NCI-H2171 treated with DMSO at 0.1 percent for 48 hours (cell line): ENCODE data around the gene USB1.

ENCODE experiments used
- DNase-seq: peaks from one replicate; lab custom pipeline; 2025; lab: John Stamatoyannopoulos, UW

The USB1 gene

DNA sequence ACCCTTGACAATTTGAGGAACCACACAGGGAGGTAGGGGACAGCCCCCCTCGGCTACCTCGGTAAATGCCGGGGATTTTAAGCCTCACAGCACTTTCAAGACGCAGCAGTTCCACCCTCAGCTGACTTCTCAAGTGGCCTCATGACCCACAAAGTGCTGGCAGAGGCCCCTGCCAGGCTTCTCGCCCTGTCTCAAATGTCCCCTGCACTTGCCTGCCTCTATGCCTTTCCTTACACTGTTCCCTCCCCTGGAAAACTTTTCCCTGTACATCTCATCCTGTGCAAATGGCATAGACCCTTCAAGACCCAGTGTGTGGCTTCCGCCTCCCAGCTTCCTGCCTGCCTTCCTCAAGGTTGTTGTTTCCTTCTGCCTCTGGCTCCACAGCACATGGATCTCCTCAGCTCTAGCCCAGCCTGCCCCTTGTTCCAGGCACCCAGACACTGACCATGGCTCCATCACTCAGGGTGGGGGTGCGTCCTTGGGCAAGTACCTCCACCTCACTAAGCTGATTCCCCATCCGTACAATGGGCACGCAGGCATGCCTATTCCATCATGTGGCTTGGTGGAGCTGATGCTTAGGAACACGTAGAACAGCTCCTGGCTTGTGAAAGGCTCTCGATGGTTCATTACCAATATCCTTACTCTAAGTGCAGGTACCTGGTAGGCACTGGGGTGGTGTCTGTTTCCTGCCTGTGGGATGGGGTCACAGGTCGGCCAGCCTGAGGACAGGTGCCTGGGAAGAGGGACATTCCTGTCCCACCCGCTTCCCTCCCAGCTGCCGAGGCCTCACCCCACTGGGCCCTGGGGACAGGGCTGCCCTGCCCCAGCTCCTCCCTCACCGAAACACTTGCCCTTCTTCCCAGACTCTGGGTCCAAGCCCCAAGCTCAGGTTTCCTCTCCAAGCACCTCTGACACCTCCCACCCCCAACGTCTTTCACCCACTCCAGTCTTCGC lies 48.3 kb downstream of the USB1 start:
- no peak for DNase-seq

DNA sequence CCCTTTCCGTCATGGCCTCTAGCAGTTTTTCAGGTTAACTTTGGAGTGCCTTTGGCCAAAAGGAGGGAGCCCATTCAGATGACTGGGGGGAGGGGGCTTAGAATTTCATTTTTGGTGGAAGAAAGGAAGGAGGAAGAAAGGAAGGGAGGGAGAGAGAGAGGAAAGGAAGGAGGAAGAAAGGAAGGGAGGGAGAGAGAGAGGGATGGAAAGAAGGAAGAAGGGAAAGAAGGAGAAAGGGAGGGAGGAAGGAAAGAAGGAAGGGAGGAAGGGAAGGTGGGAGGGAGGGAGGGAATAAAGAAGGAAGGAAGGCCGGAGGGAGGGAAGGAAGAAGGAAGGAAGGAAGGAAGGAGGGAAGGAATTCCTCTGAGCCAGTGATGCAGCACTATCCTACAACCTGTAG lies 50.1 kb downstream of the USB1 start:
- DNase-seq, result no peak

DNA sequence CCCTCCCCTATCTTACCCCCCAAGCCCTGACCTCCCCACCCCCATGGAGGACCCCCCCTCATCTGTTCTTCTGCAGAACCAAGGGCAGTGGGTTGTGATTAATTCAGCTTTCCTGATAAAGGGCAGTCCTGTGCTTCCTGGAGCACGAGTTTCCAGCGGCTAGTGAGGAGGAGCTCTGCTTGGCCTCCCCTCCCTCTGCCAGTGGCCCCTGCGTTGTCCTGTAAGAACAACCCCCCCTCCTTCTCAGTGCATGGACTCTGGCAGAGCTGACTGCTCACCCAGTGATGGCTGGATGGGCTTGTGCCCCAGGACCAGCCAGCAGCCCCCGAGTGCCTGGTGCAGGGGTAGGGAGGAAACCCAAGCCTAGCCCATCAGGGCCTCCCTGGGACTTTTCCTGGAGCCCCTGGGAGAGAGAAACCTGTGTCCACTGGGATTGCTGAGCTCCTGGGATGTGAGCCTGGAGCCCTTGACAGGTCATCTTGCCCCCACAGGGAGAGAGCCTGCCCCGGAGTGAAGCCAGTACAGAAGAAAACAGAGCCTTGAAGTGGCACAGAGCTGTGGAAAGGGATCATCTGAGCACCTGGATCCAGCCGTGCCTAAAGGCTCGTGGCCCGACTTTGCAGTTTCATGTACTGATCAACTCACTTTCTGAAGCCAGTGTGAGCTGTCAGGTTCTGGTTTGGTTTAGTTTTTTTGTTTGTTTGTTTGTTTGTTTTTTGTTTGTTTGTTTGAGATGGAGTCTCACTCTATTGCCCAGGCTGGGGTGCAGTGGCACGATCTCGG lies 50.8 kb downstream of the USB1 start:
- no peak for DNase-seq

DNA sequence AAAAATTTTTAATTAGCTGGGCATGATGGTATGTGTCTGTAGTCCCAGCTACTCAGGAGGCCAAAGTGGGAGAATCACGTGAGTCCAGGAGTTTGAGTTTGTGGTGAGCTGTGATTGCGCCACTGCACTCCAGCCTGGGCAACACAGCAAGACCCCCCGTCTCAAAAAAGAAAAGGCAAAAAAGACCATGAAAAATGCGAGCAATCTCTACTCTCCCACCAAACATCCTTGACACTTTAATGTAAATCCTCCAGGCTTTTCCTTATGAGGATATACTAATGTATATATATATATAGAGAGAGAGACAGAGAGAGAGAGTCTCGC lies 52.4 kb downstream of the USB1 start:
- no peak for DNase-seq

DNA sequence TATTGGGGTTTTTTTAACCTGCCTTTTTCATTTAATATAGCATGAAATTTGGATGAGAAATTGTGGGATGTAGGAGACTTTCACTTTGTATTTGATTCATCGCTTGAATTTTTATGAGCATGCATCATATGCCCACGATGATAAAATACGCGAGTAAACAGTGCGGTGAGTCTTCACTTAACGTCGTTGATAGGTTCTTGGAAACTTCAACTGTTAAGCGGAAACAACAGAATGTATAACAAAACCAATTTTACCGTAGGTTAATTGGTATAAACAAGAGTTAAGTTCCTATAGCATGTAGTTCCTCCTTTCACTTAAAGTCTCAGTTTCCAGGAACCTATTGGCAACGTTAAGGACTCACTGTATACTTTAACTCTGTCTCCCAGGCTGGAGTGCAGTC lies 53.1 kb downstream of the USB1 start:
- DNase-seq, result no peak

DNA sequence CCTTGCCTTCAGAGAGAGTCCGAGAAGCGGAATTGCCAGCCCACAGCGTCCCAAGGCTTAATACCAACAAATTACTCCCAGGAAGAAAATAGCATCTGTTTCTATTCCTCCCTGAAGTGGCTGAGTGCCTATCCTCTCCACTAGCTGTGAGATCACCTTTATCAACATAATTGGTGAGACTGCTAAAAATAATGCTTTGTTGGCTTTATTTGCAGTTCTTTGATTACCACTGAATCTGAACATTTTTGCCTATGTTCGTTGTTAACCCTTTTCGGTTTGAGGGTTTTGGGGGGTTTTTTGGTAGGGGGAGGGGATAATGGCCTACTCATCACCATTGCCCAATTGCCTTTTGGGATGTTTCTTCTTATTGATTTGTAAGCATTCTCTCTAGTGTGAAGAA lies 55.4 kb downstream of the USB1 start:
- no peak for DNase-seq

DNA sequence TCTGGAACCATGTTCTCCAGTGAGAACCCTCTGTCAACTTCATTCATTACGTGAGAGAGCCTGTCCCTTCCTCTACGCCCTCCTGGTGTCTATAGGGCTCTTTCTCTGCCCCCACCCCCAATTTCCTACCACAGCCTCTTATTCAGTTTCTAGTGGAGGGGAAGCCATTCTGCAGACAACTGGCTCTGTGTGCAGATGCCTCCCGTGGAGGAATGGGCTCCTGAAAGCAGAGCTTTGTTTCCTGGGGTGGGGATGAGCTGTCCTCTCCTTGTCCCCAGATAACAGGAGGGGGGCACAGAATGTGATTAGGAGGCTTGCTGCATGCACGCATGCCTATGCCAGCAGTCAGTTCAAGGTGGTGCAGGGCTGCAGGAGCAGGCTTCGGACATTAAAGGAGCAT lies 55.9 kb downstream of the USB1 start:
- DNase-seq, result no peak

DNA sequence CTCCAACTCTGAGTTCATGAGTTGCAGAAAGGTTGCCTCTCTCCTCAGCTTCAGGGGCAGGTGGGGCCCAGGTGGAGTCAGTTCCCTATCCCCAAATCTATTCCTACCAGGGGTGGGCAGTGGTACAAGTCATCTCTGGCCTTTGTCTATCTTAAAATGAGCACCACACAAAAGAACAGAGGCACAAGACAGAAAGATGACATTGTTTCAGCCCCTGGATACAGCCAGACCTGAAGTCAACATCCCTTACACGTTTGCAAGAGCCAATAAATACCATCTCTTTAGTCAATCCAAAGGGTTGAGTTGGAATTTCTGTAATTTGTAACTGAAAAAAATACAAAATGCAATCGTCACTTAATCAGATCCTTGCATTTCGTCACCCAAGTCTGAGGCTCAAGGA lies 56.6 kb downstream of the USB1 start:
- DNase-seq, result no peak

DNA sequence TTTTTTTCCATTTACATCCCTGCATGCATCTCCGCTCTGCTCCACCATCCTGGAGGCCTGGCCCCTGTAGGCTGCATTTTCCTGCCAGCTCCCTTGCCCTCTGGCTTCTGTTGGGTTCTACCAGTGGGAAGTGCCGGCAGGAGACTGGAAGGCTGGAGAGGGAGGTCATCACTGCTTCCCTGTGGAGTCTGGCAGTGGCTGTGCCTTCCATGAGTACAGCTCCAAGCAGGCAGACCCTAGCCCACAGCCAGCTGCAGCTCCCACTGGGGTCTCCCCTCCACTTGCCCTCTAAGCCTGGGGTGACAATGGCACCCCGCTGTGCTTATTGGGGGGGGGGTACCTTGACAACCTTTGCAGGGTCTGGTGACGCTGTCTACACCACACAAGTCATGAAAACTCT lies 61.6 kb downstream of the USB1 start:
- DNase-seq, result no peak

DNA sequence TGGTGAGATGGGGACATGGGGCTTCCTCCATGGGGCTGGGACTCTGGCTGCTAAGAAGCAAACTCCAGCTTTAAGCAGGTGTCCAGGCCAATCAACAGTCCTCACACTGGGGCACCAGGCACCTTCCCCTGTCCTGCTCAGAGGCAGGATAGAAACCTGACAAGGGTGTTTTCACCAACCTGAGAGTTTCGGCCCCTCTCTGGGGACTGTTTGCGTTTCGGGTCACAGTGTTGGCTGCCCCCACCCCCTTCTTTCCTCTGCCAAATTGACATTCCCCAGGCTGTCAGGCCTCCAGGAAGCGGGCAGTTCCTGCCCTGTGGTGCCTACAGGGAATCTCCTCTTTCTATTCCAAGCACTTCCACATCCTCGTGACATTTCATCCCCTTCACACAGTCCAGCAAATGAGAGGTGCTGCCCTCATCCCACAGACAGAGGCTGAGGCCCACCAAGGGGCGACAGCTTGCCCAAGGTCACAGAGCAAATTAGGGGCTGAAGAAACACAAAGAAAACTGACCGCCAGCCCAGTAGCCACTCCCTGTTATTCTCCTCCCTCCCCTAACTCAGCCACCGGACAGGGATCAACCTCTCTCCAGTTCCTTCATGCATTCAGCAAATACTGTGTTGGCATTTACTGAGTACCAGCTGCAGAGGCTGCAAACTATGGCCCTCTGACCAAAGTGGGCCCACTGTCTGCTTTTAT lies 62.3 kb downstream of the USB1 start:
- no peak for DNase-seq

DNA sequence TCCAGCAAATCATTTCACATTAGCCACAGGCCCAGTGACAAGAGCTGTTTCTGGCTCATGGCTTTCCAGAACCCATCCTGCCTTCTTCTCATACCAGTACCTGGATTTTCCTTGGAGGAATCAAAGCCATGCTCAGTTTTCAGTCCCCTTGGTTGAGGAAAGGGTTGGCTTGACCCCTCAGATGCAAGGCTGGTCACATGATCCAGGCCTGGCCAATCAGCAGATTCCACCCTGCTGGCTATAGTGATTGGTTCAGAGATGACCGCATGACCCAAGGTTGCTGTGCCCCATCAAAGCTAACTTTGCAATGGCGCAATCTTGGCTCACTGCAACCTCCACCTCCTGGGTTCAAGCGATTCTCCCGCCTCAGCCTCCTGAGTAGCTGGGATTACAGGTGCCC lies 69.4 kb downstream of the USB1 start:
- no peak for DNase-seq
